ENCODE measurements around the gene DPRX. TPM values are rescaled to one million over a fixed set of nuclear protein-coding genes. Genes with fewer than 3 reads are reported as not detected.

DPRX gene
- total RNA-seq, 1 donor from 2014 or later: not detected

DNA sequence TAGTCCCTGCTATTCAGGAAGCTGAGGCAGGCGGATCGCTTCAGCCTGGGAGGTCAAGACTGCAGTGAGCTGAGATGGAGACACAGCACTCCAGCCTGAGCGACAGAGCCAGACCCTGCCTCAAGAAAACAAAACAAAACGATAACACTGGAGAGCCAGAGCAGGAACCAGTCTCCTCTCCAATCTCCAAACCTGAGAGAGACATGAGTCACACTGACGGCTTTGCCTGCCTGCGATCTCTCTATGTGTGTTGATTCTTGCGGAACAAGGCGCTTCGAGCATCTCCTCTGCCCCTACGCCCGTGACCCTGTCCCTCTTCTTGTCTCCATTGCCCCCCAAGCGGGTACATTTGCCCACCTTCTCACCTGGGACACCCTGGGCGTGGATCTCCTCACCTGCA is 15.6 kb downstream of the DPRX start:
- no peaks in the 10 kb centered on the region for H3K36me3 ChIP-seq
- intact Hi-C loops (cut with DNase I): no loop called here
- ATAC-seq (no peak), DNase-seq (no peak)
- H3K27ac ChIP-seq: no peak overlapping the region
- no peaks in the 10 kb centered on the region for H3K4me1 ChIP-seq
- no peak for TF ChIP-seq CTCF (IDR thresholded peaks at IDR 0.05)
- H3K27me3 ChIP-seq: no peaks in the 10 kb centered on the region
- no peaks in the 10 kb centered on the region for H3K9me3 ChIP-seq
- no peak overlapping the region for H3K4me3 ChIP-seq

DNA sequence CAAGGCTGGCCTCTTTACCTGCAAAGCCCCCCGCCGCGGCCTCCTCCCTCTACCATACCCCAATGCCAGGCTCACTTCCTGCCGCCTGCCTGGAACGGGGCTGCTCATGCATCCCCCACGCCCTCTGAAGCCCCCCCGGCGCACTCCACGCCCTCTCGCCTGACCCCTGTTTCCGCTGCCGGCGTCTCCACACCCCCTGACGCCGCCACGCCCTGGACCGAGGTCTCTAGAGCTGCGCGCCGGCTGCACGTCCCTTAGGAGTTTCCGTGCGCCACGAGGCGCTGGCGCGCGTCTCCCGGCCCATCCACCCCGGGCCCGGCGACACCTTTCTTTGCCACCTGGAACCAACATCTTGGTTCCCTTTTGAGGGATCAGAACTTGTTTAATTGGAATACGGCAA is 16.0 kb downstream of the DPRX start:
- ATAC-seq (no peak), DNase-seq (no peak)
- Histone ChIP-seq H3K4me3 (no peak overlapping the region), H3K27ac (no peak overlapping the region), H3K9me3 (no peaks in the 10 kb centered on the region), H3K4me1 (no peaks in the 10 kb centered on the region), H3K36me3 (no peaks in the 10 kb centered on the region), H3K27me3 (no peaks in the 10 kb centered on the region)
- intact Hi-C loops (cut with DNase I): no loop called here
- TF ChIP-seq CTCF (IDR thresholded peaks at IDR 0.05): no peak

DNA sequence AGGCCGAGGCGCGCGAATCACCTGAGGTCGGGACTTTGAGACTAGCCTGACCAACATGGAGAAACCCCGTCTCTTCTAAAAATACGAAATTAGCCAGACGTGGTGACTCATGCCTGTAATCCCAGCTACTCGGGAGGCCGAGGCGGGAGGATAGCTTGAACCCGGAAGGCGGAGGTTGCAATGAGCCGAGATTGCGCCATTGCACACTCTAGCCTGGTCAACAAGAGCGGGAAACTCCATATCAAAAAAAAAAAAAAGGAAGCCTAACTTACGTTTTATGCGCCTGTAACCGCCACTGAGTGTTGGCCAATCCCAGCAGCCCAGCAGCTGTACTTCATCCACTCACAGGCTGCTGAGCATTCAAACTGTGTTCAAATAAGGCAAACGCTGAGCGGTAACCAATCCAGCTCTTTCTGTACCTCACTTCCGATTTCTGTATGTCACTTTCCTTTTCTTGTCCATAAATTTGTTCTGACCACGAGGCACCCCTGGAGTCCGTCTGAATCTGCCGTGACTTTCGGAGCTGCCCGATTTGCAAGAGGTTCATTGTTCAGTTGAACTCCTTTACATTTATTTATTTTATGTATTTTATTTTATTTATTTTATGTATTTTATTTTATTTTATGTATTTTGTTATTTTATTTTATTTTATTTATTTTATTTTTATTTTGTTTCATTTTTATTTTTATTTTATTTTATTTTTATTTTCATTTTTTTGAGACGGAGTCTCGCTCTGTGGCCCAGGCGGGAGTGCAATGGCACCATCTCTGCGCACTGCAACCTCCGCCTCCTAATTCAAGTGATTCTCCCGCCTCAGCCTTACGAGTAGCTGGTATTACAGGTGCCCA is 18.2 kb downstream of the DPRX start:
- H3K36me3 ChIP-seq: no peaks in the 10 kb centered on the region
- H3K27ac ChIP-seq: no peak overlapping the region
- no peak for TF ChIP-seq CTCF (IDR thresholded peaks at IDR 0.05)
- no peaks in the 10 kb centered on the region for H3K9me3 ChIP-seq
- no peak overlapping the region for H3K4me3 ChIP-seq
- ATAC-seq (no peak), DNase-seq (no peak)
- intact Hi-C loops (cut with DNase I): no loop called here
- H3K4me1 ChIP-seq: no peaks in the 10 kb centered on the region
- no peaks in the 10 kb centered on the region for H3K27me3 ChIP-seq

DNA sequence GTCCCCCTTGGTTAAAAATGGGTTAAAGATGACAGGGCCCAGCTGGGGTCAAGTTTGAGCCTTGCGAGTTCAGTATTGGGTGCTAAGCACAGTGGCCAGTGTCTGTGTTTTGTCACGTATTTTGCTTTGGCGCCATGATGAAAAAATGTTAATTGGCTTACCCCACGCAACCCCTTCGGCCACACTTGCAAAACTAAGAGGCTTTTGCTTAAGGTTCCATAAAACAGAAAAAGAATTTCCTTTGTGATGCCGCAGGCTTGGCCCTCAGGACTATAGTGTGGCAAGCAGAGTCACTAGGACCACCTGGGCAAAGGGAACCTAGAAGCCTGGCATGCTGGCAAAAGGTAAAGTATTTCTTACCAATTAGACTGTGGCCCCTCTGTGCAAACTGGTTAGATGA is 20.7 kb downstream of the DPRX start:
- intact Hi-C loops (cut with DNase I): no loop called here
- H3K36me3 ChIP-seq: no peaks in the 10 kb centered on the region
- ATAC-seq: no peak
- no peaks in the 10 kb centered on the region for H3K9me3 ChIP-seq
- no peak for DNase-seq
- H3K4me3 ChIP-seq: no peak overlapping the region
- no peaks in the 10 kb centered on the region for H3K4me1 ChIP-seq
- no peak for TF ChIP-seq CTCF (IDR thresholded peaks at IDR 0.05)
- H3K27ac ChIP-seq: no peak overlapping the region
- H3K27me3 ChIP-seq: no peaks in the 10 kb centered on the region

- intact Hi-C loops (cut with DNase I): no loop called here
- no peak overlapping the region for H3K27ac ChIP-seq
- H3K4me1 ChIP-seq: no peaks in the 10 kb centered on the region
- H3K27me3 ChIP-seq: no peaks in the 10 kb centered on the region
- H3K4me3 ChIP-seq: no peak overlapping the region
- ATAC-seq (no peak), DNase-seq (no peak)
- no peaks in the 10 kb centered on the region for H3K9me3 ChIP-seq
- H3K36me3 ChIP-seq: no peaks in the 10 kb centered on the region
- no peak for TF ChIP-seq CTCF (IDR thresholded peaks at IDR 0.05)
Measured at GRCh38 chr19:53655042-53655665, 23.4 kb downstream of the DPRX start.

Measured in upper lobe of right lung (tissue), 1 donor.